OCI-LY7 (cell line): ENCODE results near the gene BSCL2.

ENCODE experiments used
- EZH2phosphoT487 ChIP-seq: fragments of 200-600 bp; sonication (generic); IDR thresholded peaks from 2 replicates; pipeline ENCODE4 v1.6.1; 2018; ENCODE audit warnings: low read depth, borderline replicate concordance, mild to moderate bottlenecking, mixed run types, antibody characterized with exemption, low read length, moderate library complexity, mixed read lengths
- TF ChIP-seq, protein P1 (sequence below): fragments of 200-600 bp; sonication (generic); conservative IDR thresholded peaks from 2 replicates; pipeline ENCODE4 v1.5.1; 2014; ENCODE audit warnings: mild to moderate bottlenecking, antibody characterized with exemption, low read length, moderate library complexity, mixed read lengths

DNA sequence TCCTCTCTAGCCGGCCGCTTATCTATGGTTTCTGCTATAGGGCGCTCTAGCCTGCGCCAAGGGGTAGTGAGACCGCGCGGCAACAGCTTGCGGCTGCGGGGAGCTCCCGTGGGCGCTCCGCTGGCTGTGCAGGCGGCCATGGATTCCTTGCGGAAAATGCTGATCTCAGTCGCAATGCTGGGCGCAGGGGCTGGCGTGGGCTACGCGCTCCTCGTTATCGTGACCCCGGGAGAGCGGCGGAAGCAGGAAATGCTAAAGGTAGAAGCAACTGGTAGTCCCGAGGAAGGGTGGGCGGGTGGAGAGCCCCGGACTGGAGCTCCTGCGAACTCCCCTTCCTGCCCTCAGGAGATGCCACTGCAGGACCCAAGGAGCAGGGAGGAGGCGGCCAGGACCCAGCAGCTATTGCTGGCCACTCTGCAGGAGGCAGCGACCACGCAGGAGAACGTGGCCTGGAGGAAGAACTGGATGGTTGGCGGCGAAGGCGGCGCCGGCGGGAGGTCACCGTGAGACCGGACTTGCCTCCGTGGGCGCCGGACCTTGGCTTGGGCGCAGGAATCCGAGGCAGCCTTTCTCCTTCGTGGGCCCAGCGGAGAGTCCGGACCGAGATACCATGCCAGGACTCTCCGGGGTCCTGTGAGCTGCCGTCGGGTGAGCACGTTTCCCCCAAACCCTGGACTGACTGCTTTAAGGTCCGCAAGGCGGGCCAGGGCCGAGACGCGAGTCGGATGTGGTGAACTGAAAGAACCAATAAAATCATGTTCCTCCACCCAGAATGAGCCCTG, 35.4 kb downstream of the BSCL2 start, which contains the start of the genes LBHD1 and UQCC3:
- TF ChIP-seq, protein P1, sequence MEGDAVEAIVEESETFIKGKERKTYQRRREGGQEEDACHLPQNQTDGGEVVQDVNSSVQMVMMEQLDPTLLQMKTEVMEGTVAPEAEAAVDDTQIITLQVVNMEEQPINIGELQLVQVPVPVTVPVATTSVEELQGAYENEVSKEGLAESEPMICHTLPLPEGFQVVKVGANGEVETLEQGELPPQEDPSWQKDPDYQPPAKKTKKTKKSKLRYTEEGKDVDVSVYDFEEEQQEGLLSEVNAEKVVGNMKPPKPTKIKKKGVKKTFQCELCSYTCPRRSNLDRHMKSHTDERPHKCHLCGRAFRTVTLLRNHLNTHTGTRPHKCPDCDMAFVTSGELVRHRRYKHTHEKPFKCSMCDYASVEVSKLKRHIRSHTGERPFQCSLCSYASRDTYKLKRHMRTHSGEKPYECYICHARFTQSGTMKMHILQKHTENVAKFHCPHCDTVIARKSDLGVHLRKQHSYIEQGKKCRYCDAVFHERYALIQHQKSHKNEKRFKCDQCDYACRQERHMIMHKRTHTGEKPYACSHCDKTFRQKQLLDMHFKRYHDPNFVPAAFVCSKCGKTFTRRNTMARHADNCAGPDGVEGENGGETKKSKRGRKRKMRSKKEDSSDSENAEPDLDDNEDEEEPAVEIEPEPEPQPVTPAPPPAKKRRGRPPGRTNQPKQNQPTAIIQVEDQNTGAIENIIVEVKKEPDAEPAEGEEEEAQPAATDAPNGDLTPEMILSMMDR: no peak
- no peak for TF ChIP-seq EZH2phosphoT487
